ENCODE data around the gene ICAM1. TPM values are rescaled to one million over a fixed set of nuclear protein-coding genes. Genes with fewer than 3 reads are reported as not detected.

The ICAM1 gene
- total and polyA plus RNA-seq, 4 donors, result 88.4 to 391 (median 185) TPM

DNA sequence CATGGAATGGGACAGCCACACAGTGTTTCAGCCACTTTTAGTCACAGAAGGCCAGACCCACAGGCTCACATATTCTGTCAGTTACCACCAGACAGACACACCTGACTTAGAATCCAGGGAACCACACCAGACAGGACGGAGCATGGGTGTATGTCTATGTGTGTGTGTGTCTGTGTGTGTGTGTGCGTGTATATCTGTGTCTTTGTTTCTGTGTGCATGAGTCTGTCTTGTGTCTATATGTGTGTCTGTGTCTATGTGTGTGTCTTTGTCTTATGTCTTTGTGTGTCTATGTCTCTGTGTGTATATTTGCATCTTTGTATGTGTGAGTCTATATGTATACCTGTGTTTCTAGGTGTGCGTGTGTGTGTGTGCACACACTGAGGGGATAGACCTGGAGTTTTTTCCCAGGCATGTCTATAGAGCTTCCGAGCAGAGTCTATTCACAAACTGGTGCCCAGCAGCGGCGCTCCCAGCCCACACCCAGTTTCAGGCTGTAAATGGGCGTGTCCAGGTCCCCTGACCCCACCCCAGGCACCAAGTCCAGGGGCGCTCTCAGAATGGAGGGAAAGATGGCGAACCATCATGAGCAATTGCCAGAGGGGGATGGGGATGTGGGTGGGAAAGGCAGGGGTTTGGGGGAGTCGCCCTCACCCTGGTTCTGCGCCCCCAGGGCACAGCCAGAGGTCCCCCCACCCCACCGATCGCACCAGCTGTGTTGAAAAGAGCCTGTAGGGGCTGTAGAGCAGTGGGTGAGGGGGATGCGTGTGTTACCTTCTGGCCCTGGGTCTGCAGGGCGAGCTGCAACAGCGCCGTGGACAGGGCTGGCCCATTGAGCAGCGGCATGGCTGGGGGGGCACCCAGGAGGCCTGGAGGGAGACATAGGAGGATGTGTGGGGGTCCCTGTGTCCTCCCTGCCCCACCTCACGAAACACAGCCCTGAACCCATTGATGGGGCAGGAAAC, 51.2 kb downstream of the ICAM1 start:
- no peak overlapping the region for H3K4me3 ChIP-seq
- H3K27ac ChIP-seq (ENCODE audit: low read depth in 1 of 2, low read length in 1 of 2), result no peak overlapping the region
- WGBS, 2 donors, result 93 to 96% methylated on average over 18 to 19 of the region's 19 CpGs
- H3K36me3 ChIP-seq (ENCODE audit: control insufficient read depth in 4 of 4, insufficient read depth in 4 of 4, low read length in 4 of 4), result peaks cover 8 to 82% (median 28%) of the 10 kb centered on the region in 4 donors
- TF ChIP-seq, protein P1, sequence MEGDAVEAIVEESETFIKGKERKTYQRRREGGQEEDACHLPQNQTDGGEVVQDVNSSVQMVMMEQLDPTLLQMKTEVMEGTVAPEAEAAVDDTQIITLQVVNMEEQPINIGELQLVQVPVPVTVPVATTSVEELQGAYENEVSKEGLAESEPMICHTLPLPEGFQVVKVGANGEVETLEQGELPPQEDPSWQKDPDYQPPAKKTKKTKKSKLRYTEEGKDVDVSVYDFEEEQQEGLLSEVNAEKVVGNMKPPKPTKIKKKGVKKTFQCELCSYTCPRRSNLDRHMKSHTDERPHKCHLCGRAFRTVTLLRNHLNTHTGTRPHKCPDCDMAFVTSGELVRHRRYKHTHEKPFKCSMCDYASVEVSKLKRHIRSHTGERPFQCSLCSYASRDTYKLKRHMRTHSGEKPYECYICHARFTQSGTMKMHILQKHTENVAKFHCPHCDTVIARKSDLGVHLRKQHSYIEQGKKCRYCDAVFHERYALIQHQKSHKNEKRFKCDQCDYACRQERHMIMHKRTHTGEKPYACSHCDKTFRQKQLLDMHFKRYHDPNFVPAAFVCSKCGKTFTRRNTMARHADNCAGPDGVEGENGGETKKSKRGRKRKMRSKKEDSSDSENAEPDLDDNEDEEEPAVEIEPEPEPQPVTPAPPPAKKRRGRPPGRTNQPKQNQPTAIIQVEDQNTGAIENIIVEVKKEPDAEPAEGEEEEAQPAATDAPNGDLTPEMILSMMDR (IDR thresholded peaks at IDR 0.05; ENCODE audit: control extremely low read depth, extremely low read depth), result no peak
- DNase-seq, result no peak
- no peak for ATAC-seq (ENCODE audit: insufficient read depth, low FRiP score)
- no peak overlapping the region for H3K9ac ChIP-seq (ENCODE audit: insufficient read depth in 1 of 2, low read length in 2 of 2)
- H3K9me3 ChIP-seq (ENCODE audit: control insufficient read depth in 4 of 4, insufficient read depth in 3 of 4, low read length in 3 of 4), result no peaks in the 10 kb centered on the region
- H3K27me3 ChIP-seq (ENCODE audit: control insufficient read depth in 3 of 3, insufficient read depth in 3 of 3, low read length in 2 of 3), result no peaks in the 10 kb centered on the region
- no peaks in the 10 kb centered on the region for H3K4me1 ChIP-seq (ENCODE audit: control insufficient read depth in 5 of 5, insufficient read depth in 5 of 5, low read length in 5 of 5)

DNA sequence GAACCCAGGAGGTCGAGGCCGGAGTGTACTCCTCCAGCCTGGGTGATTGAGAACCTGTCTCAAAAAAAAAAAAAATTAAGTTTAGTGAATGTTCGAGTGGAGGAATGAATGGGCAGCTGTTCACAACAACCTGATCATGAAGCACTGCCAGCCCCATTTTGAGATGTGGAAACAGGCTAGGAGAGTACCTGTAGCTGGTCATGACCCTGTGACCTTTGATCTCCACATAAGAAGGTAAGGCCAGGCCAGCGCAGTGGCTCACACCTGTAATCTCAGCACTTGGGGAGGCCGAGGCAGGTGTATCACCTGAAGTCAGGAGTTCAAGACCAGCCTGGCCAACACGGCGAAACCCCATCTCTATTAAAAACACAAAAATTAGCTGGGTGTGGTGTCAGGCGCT, 54.8 kb downstream of the ICAM1 start:
- no peaks in the 10 kb centered on the region for H3K4me1 ChIP-seq (ENCODE audit: control insufficient read depth in 5 of 5, insufficient read depth in 5 of 5, low read length in 5 of 5)
- no peaks in the 10 kb centered on the region for H3K27me3 ChIP-seq (ENCODE audit: control insufficient read depth in 3 of 3, insufficient read depth in 3 of 3, low read length in 2 of 3)
- H3K9me3 ChIP-seq (ENCODE audit: control insufficient read depth in 4 of 4, insufficient read depth in 3 of 4, low read length in 3 of 4), result no peaks in the 10 kb centered on the region
- H3K27ac ChIP-seq (ENCODE audit: low read depth in 1 of 2, low read length in 1 of 2), result no peak overlapping the region
- ATAC-seq (ENCODE audit: insufficient read depth, low FRiP score), result no peak
- DNase-seq, result no peak
- no peak overlapping the region for H3K4me3 ChIP-seq
- WGBS, 2 donors, result 95 to 96% methylated on average over 8 of the region's 8 CpGs
- TF ChIP-seq, protein P1 (IDR thresholded peaks at IDR 0.05; ENCODE audit: control extremely low read depth, extremely low read depth), result no peak
- peaks cover 8 to 78% (median 41%) of the 10 kb centered on the region in 4 donors for H3K36me3 ChIP-seq (ENCODE audit: control insufficient read depth in 4 of 4, insufficient read depth in 4 of 4, low read length in 4 of 4)
- no peak overlapping the region for H3K9ac ChIP-seq (ENCODE audit: insufficient read depth in 1 of 2, low read length in 2 of 2)

DNA sequence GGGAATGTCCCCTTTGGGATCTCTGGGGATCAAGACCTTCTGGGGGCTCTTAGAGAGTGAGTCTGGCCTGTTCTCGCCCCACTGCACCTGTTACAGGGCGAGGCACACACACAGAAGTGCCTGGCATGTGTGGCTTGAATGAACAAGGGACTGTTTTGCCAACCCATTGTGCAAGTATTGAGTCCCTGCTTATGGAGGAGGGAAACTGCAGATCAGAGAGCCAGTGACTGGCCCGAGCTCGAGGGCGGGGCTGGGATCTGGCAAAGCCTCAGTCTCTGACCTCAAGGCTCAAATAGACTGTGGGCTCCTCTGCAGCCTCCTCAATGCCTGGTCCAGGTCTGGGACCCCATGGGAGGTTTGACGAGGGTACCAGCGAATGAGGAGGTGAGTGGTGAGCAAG, 56.9 kb downstream of the ICAM1 start:
- Histone ChIP-seq H3K4me3 (no peak overlapping the region), H3K9ac (ENCODE audit: insufficient read depth in 1 of 2, low read length in 2 of 2) (no peak overlapping the region)
- WGBS, 2 donors, result 89 to 97% methylated on average over 7 of the region's 7 CpGs

More for the DNA sequence above, 56.9 kb downstream of the ICAM1 start:
- ATAC-seq (ENCODE audit: insufficient read depth, low FRiP score), result no peak
- Histone ChIP-seq H3K36me3 (ENCODE audit: control insufficient read depth in 4 of 4, insufficient read depth in 4 of 4, low read length in 4 of 4) (peaks cover 5 to 58% (median 32%) of the 10 kb centered on the region in 4 donors), H3K27me3 (ENCODE audit: control insufficient read depth in 3 of 3, insufficient read depth in 3 of 3, low read length in 2 of 3) (no peaks in the 10 kb centered on the region), H3K4me1 (ENCODE audit: control insufficient read depth in 5 of 5, insufficient read depth in 5 of 5, low read length in 5 of 5) (peaks cover 0 to 9% (median 7%) of the 10 kb centered on the region in 5 donors), H3K27ac (ENCODE audit: low read depth in 1 of 2, low read length in 1 of 2) (no peak overlapping the region), H3K9me3 (ENCODE audit: control insufficient read depth in 4 of 4, insufficient read depth in 3 of 4, low read length in 3 of 4) (no peaks in the 10 kb centered on the region)
- TF ChIP-seq, protein P1 (IDR thresholded peaks at IDR 0.05; ENCODE audit: control extremely low read depth, extremely low read depth), result no peak
- DNase-seq, result no peak
